ENCODE measurements around the gene ATAD3B.

Gene ATAD3B

DNA sequence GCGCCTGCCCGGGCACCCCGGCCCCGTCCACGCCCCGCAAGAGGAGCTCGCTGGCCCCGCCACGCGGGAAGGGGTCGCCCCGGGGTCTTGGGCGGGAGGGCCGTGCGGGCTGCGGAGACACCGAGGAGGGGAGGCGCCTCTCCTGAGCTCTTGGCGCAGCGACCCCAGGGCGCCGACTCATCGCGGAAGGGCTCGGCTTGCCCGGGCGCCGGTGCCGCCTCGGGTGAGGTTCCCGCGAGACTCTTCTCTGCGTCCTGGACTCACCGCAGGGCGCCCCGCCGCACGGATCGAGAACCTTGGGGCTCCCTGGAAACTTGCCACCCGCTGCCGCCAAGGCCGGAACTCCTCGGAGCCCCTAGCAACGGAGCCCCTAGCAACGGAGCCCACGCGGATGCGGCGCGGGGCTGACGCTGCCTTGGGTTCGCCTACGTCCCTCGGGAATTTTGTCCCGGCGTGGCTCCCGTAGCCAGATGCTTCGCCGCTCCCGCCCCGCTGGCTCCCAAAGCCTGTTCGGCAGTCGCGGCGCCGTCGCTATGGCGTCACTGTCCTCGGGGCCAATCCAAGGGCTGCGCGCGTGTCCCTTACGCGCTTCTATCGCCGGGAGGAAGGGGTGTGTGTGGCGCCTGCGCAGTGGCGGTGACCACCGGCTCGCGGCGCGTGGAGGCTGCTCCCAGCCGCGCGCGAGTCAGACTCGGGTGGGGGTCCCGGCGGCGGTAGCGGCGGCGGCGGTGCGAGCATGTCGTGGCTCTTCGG is 40.1 kb downstream of the ATAD3B start, which contains the start of gene ATAD3A (continued):
- peak; percentile 85 for TF ChIP-seq KLF9 (tag by site-specific recombination; IDR thresholded peaks at IDR 0.05; ENCODE audit: low read depth)
- TF ChIP-seq, protein P1, sequence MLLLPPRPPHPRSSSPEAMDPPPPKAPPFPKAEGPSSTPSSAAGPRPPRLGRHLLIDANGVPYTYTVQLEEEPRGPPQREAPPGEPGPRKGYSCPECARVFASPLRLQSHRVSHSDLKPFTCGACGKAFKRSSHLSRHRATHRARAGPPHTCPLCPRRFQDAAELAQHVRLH (tag by site-specific recombination; IDR thresholded peaks at IDR 0.05), result peak; percentile 75
- peak; percentile 95 for TF ChIP-seq ZNF335 (tag by site-specific recombination; conservative IDR thresholded peaks at IDR 0.05)
- TF ChIP-seq GFI1B (tag by site-specific recombination; IDR thresholded peaks at IDR 0.05), result no peak
- TF ChIP-seq ZNF324 (tag by site-specific recombination; IDR thresholded peaks at IDR 0.05), result peak; percentile 98
- no peak for TF ChIP-seq ZNF266 (tag by site-specific recombination; IDR thresholded peaks at IDR 0.05; ENCODE audit: low read depth)
- TF ChIP-seq ZNF521 (tag by site-specific recombination; IDR thresholded peaks at IDR 0.05), result no peak
- TF ChIP-seq ZNF707 (tag by site-specific recombination; IDR thresholded peaks at IDR 0.05), result no peak
- TF ChIP-seq, protein P2, sequence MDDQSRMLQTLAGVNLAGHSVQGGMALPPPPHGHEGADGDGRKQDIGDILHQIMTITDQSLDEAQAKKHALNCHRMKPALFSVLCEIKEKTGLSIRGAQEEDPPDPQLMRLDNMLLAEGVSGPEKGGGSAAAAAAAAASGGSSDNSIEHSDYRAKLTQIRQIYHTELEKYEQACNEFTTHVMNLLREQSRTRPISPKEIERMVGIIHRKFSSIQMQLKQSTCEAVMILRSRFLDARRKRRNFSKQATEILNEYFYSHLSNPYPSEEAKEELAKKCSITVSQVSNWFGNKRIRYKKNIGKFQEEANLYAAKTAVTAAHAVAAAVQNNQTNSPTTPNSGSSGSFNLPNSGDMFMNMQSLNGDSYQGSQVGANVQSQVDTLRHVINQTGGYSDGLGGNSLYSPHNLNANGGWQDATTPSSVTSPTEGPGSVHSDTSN (CRISPR knock-in tag; IDR thresholded peaks at IDR 0.05), result peak; percentile 22; the same call in 1 of the 2 replicates
- TF ChIP-seq SCRT1 (tag by site-specific recombination; IDR thresholded peaks at IDR 0.05; ENCODE audit: borderline replicate concordance), result no peak
- TF ChIP-seq, protein P3, sequence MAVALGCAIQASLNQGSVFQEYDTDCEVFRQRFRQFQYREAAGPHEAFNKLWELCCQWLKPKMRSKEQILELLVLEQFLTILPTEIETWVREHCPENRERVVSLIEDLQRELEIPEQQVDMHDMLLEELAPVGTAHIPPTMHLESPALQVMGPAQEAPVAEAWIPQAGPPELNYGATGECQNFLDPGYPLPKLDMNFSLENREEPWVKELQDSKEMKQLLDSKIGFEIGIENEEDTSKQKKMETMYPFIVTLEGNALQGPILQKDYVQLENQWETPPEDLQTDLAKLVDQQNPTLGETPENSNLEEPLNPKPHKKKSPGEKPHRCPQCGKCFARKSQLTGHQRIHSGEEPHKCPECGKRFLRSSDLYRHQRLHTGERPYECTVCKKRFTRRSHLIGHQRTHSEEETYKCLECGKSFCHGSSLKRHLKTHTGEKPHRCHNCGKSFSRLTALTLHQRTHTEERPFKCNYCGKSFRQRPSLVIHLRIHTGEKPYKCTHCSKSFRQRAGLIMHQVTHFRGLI (tag by site-specific recombination; IDR thresholded peaks at IDR 0.05), result 0 out of 2 replicates have a peak, but pooled peaks have one; percentile 22
- 0 out of 2 replicates have a peak, but pooled peaks have one; percentile 45 for TF ChIP-seq TRIM28 (IDR thresholded peaks at IDR 0.05; ENCODE audit: borderline replicate concordance, low read length)
- TF ChIP-seq BCL11B (tag by site-specific recombination; IDR thresholded peaks at IDR 0.05; ENCODE audit: low read depth), result peak; percentile 17; the same call in 1 of the 2 replicates
- TF ChIP-seq ZNF624 (tag by site-specific recombination; IDR thresholded peaks at IDR 0.05), result no peak
- TF ChIP-seq, protein P4, sequence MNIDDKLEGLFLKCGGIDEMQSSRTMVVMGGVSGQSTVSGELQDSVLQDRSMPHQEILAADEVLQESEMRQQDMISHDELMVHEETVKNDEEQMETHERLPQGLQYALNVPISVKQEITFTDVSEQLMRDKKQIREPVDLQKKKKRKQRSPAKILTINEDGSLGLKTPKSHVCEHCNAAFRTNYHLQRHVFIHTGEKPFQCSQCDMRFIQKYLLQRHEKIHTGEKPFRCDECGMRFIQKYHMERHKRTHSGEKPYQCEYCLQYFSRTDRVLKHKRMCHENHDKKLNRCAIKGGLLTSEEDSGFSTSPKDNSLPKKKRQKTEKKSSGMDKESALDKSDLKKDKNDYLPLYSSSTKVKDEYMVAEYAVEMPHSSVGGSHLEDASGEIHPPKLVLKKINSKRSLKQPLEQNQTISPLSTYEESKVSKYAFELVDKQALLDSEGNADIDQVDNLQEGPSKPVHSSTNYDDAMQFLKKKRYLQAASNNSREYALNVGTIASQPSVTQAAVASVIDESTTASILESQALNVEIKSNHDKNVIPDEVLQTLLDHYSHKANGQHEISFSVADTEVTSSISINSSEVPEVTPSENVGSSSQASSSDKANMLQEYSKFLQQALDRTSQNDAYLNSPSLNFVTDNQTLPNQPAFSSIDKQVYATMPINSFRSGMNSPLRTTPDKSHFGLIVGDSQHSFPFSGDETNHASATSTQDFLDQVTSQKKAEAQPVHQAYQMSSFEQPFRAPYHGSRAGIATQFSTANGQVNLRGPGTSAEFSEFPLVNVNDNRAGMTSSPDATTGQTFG (tag by site-specific recombination; IDR thresholded peaks at IDR 0.05; ENCODE audit: borderline replicate concordance), result no peak
- peak; percentile 81; the same call in 1 of the 2 replicates for TF ChIP-seq MYNN (tag by site-specific recombination; IDR thresholded peaks at IDR 0.05; ENCODE audit: borderline replicate concordance)
- TF ChIP-seq ZNF600 (tag by site-specific recombination; IDR thresholded peaks at IDR 0.05), result peak; percentile 95
- no peak for TF ChIP-seq ZNF530 (tag by site-specific recombination; IDR thresholded peaks at IDR 0.05; ENCODE audit: low read depth)
- no peak for TF ChIP-seq SETDB1 (IDR thresholded peaks at IDR 0.05; ENCODE audit: insufficient read length, low read length)
- TF ChIP-seq, protein P5, sequence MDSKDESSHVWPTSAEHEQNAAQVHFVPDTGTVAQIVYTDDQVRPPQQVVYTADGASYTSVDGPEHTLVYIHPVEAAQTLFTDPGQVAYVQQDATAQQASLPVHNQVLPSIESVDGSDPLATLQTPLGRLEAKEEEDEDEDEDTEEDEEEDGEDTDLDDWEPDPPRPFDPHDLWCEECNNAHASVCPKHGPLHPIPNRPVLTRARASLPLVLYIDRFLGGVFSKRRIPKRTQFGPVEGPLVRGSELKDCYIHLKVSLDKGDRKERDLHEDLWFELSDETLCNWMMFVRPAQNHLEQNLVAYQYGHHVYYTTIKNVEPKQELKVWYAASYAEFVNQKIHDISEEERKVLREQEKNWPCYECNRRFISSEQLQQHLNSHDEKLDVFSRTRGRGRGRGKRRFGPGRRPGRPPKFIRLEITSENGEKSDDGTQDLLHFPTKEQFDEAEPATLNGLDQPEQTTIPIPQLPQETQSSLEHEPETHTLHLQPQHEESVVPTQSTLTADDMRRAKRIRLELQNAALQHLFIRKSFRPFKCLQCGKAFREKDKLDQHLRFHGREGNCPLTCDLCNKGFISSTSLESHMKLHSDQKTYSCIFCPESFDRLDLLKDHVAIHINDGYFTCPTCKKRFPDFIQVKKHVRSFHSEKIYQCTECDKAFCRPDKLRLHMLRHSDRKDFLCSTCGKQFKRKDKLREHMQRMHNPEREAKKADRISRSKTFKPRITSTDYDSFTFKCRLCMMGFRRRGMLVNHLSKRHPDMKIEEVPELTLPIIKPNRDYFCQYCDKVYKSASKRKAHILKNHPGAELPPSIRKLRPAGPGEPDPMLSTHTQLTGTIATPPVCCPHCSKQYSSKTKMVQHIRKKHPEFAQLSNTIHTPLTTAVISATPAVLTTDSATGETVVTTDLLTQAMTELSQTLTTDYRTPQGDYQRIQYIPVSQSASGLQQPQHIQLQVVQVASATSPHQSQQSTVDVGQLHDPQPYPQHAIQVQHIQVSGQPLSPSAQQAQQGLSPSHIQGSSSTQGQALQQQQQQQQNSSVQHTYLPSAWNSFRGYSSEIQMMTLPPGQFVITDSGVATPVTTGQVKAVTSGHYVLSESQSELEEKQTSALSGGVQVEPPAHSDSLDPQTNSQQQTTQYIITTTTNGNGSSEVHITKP (tag by site-specific recombination; IDR thresholded peaks at IDR 0.05), result peak; percentile 85
- TF ChIP-seq ZNF561 (tag by site-specific recombination; IDR thresholded peaks at IDR 0.05; ENCODE audit: borderline replicate concordance), result peak; percentile 87; the same call in 1 of the 2 replicates
- 0 out of 2 replicates have a peak, but pooled peaks have one; percentile 43 for TF ChIP-seq ZNF677 (tag by site-specific recombination; IDR thresholded peaks at IDR 0.05)
- no peak for TF ChIP-seq ZNF37A (tag by site-specific recombination; IDR thresholded peaks at IDR 0.05)
- TF ChIP-seq, protein P6, sequence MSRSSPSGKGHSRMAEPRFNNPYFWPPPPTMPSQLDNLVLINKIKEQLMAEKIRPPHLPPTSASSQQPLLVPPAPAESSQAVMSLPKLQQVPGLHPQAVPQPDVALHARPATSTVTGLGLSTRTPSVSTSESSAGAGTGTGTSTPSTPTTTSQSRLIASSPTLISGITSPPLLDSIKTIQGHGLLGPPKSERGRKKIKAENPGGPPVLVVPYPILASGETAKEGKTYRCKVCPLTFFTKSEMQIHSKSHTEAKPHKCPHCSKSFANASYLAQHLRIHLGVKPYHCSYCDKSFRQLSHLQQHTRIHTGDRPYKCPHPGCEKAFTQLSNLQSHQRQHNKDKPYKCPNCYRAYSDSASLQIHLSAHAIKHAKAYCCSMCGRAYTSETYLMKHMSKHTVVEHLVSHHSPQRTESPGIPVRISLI (tag by site-specific recombination; IDR thresholded peaks at IDR 0.05), result no peak
- TF ChIP-seq ZNF24 (tag by site-specific recombination; IDR thresholded peaks at IDR 0.05), result peak; percentile 85
- peak; percentile 56 for TF ChIP-seq WT1 (tag by site-specific recombination; IDR thresholded peaks at IDR 0.05)
- no peak for TF ChIP-seq ZNF701 (tag by site-specific recombination; IDR thresholded peaks at IDR 0.05)
- no peak for TF ChIP-seq GLI4 (tag by site-specific recombination; IDR thresholded peaks at IDR 0.05)

All from HEK293 (cell line).